WERI-Rb-1 (cell line): ENCODE data around the gene KCNQ1OT1.
A peak's percentile ranks its signal among the peaks of the same experiment; 100 is the strongest.

Experiments
- DNase-seq: peaks from one replicate; pipeline ENCODE4 v3.0.0-alpha.2; 2020
- H3K27ac ChIP-seq: fragments of 250-450 bp; sonication (Bioruptor Pico); 2 replicates; pipeline ENCODE4 v1.5.1; 2020; ENCODE audit warnings: mild to moderate bottlenecking, moderate library complexity
- H3K27me3 ChIP-seq: fragments of 250-450 bp; sonication (Bioruptor Pico); 2 replicates; pipeline ENCODE4 v1.5.1; 2021; ENCODE audit warnings: mild to moderate bottlenecking, low read depth, moderate library complexity; ENCODE audit not compliant: insufficient read depth, severe bottlenecking
- H3K36me3 ChIP-seq: fragments of 250-450 bp; sonication (Bioruptor Pico); 2 replicates; pipeline ENCODE4 v1.5.1; 2020; ENCODE audit warnings: mild to moderate bottlenecking, moderate library complexity
- H3K4me3 ChIP-seq: 2 replicates; pipeline ENCODE4 v1.5.1; 2011; ENCODE audit warnings: low read depth, mild to moderate bottlenecking, control low read depth, low read length
- H3K9me3 ChIP-seq: fragments of 250-450 bp; sonication (Bioruptor Pico); 2 replicates; pipeline ENCODE4 v1.5.1; 2021; ENCODE audit warnings: mild to moderate bottlenecking, moderate library complexity; ENCODE audit not compliant: severe bottlenecking
- TF ChIP-seq, protein P1 (sequence below): IDR thresholded peaks from 2 replicates; pipeline ENCODE4 v1.5.1; 2011; ENCODE audit warnings: low read depth, mild to moderate bottlenecking, control low read depth, inconsistent platforms, low read length

The KCNQ1OT1 gene

DNA sequence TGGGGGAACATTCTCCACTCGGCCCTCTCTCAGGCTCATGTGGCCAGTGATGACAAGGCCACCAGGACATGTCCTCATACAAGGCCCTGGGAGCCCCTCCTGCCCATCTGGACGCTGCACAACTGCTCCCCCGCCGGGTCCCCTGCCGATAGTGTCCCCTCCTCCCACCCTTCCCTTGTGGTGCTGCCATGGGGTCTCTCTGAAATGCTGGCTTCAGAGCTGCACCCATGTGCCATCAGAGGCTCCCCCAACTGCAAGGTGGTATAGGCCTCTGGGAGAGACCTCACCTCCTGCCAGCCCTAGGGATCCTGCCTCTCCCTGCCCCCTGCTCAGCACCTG lies 113.0 kb downstream of the KCNQ1OT1 start:
- H3K36me3 ChIP-seq = no peaks in the 10 kb centered on the region
- no peaks in the 10 kb centered on the region for H3K27me3 ChIP-seq
- TF ChIP-seq, protein P1, sequence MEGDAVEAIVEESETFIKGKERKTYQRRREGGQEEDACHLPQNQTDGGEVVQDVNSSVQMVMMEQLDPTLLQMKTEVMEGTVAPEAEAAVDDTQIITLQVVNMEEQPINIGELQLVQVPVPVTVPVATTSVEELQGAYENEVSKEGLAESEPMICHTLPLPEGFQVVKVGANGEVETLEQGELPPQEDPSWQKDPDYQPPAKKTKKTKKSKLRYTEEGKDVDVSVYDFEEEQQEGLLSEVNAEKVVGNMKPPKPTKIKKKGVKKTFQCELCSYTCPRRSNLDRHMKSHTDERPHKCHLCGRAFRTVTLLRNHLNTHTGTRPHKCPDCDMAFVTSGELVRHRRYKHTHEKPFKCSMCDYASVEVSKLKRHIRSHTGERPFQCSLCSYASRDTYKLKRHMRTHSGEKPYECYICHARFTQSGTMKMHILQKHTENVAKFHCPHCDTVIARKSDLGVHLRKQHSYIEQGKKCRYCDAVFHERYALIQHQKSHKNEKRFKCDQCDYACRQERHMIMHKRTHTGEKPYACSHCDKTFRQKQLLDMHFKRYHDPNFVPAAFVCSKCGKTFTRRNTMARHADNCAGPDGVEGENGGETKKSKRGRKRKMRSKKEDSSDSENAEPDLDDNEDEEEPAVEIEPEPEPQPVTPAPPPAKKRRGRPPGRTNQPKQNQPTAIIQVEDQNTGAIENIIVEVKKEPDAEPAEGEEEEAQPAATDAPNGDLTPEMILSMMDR = no peak
- no peak overlapping the region for H3K27ac ChIP-seq
- H3K4me3 ChIP-seq = no peak overlapping the region
- H3K9me3 ChIP-seq = no peaks in the 10 kb centered on the region
- DNase-seq = peak; percentile 5

DNA sequence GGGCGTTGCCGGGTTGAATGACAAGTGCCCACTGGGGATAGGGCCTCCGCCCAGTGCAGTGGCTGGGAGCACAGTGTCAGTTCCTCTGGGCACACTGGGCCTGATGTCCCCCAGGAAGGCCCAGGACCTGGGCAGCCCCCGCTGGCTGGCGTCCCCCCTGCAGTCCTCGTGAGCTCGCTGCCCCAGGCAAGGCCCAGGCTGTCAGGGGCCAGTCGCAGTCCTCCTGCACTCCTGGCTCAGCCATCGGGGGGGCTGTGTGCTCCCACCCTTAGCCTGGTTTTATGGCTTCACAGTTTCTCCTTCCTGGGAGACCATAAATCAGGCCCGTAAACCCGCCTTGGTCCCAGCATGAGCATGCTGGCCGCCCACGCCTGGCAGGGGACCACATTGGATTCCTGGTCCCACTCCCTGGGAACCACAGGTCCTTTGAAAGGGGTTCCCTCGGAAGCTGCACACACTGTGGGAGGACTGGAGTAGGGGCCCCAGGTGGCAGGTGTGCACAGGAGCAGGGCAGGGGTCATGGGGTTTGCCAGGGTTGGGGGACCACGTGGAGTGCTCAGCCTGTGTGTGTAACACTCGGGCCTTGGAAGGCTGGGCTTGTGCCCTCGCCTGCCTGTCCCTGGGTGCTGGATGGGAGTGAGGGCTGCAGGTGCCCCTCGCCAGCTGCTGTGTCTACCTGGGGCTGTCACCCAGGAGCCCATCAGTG lies 113.6 kb downstream of the KCNQ1OT1 start:
- no peaks in the 10 kb centered on the region for H3K27me3 ChIP-seq

DNA sequence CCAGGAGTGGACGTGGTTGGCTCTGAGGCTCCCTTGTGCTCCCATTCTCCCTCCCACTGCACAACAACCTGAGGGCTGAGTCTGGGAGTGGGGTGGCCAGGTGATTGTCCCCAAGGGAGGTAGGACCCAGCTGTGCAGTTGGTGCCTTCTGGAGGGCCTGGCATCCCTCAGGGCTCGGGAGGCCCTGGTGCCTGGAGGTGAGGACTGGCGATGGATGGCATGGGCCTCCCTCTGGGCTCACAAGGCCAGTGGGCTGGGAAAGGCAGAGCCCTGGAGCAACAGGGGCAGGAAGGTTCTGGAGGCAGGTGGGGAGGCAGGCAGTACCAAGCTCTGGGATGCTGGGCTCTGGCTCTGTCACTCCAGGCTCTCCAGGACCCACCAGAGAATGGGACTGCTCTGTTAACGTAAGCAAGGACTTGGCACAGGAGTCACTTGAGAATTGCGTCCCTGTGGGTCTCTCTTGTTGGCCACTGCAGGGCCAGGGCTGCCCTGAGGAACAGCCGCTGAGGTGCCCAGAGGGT lies 114.2 kb downstream of the KCNQ1OT1 start:
- no peaks in the 10 kb centered on the region for H3K9me3 ChIP-seq
- H3K27ac ChIP-seq = no peak overlapping the region
- no peak for DNase-seq
- H3K4me3 ChIP-seq = no peak overlapping the region
- H3K36me3 ChIP-seq = no peaks in the 10 kb centered on the region
- TF ChIP-seq, protein P1 = no peak
- H3K27me3 ChIP-seq = no peaks in the 10 kb centered on the region

More for the DNA sequence above, 113.6 kb downstream of the KCNQ1OT1 start:
- H3K36me3 ChIP-seq = no peaks in the 10 kb centered on the region
- no peak for DNase-seq
- H3K9me3 ChIP-seq = no peaks in the 10 kb centered on the region
- TF ChIP-seq, protein P1 = no peak
- no peak overlapping the region for H3K27ac ChIP-seq
- no peak overlapping the region for H3K4me3 ChIP-seq

DNA sequence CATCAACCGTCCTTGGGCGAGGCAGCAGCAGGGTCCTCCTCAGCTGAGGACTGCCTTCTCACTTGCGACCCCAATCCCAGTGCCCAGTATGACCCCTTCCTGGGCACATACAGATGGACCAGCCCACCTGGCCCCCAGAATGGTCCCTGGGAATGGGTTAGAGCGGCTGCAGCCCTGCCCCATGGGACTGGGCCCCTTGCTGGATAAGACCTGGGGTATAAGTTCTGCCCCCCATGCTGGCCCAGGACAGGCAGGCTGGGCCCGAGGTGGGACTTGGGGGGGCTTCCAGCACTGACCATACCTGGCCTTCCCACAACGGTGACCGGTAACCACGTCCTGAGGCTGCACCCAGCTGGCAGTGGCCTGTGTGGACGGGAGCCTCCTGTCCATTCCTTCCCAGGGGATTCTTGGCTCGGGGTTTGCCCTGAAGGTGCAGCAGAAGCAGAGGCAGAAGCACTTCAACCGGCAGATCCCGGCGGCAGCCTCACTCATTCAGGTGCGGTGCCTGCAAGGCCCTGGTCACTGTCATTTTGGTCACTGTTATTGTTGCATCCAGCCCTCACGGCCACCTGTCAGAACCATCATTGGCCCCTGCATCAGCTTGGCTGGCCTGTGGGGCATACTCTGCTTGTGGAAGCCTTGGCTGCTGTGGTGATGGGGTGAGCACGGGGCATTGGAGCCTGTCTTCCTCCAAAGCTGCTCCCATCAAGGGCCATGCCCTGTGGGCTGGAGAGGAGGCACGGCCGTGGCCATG lies 114.8 kb downstream of the KCNQ1OT1 start:
- no peak overlapping the region for H3K4me3 ChIP-seq
- no peaks in the 10 kb centered on the region for H3K36me3 ChIP-seq
- DNase-seq = no peak
- TF ChIP-seq, protein P1 = no peak
- H3K9me3 ChIP-seq = no peaks in the 10 kb centered on the region
- H3K27me3 ChIP-seq = no peaks in the 10 kb centered on the region
- H3K27ac ChIP-seq = no peak overlapping the region

DNA sequence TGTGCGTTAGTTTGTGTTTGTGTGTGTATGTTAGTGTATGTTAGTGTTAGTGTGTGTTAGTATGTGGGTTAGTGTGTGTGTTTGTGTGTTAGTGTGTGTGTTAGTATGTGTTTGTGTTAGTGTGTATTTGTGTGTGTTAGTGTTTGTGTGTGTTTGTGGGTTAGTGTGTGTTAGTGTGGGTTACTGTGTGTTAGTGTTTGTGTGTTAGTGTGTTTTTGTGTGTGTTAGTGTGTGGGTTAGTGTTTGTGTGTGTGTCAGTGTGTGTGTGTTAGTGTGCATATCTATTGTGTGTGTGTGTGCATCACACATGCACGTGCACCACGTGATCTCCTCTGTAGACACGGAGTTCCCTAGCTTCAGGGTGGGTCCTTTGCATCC lies 115.4 kb downstream of the KCNQ1OT1 start:
- H3K27ac ChIP-seq = no peak overlapping the region
- H3K27me3 ChIP-seq = no peaks in the 10 kb centered on the region
- no peaks in the 10 kb centered on the region for H3K9me3 ChIP-seq
- no peak overlapping the region for H3K4me3 ChIP-seq
- no peaks in the 10 kb centered on the region for H3K36me3 ChIP-seq
- no peak for DNase-seq
- TF ChIP-seq, protein P1 = no peak
